Lung (tissue), 12 donors: Measurements from ENCODE around the gene SRPK3. TPM values are rescaled to one million over a fixed set of nuclear protein-coding genes. Genes with fewer than 3 reads are reported as not detected.

ENCODE experiments used
- ATAC-seq: fragments of 200-7000 bp; cut with Tn5 transposase; one replicate; pipeline ENCODE4 v1.9.1; 2020; ENCODE audit warnings: moderate number of reproducible peaks; ENCODE audit not compliant: insufficient read depth, low FRiP score
- DNase-seq, 3 donors: peaks; one replicate each; pipeline ENCODE4 v3.0.0-alpha.2; 2013 to 2017
- H3K27ac ChIP-seq, 2 donors: one replicate each; pipeline ENCODE4 v1.5.1; 2013; ENCODE audit warnings: mild to moderate bottlenecking in 2 of 2, moderate library complexity in 2 of 2, control low read depth in 1 of 2, inconsistent platforms in 1 of 2, low read depth in 1 of 2, low read length in 1 of 2
- H3K27me3 ChIP-seq, 3 donors: one replicate each; pipeline ENCODE4 v1.5.1; 2013; ENCODE audit warnings: low read length in 2 of 3; ENCODE audit not compliant: control insufficient read depth in 3 of 3, insufficient read depth in 3 of 3
- H3K36me3 ChIP-seq, 4 donors: one replicate each; pipeline ENCODE4 v1.5.1; 2013; ENCODE audit warnings: low read length in 4 of 4, mild to moderate bottlenecking in 1 of 4, moderate library complexity in 1 of 4; ENCODE audit not compliant: control insufficient read depth in 4 of 4, insufficient read depth in 4 of 4
- H3K4me1 ChIP-seq, 5 donors: one replicate each; pipeline ENCODE4 v1.5.1; 2013; ENCODE audit warnings: low read length in 5 of 5, mild to moderate bottlenecking in 2 of 5, moderate library complexity in 1 of 5; ENCODE audit not compliant: control insufficient read depth in 5 of 5, insufficient read depth in 5 of 5
- H3K4me3 ChIP-seq: one replicate; pipeline ENCODE4 v1.5.1; 2013; ENCODE audit warnings: mild to moderate bottlenecking, control low read depth, moderate library complexity
- H3K9ac ChIP-seq, 2 donors: one replicate each; pipeline ENCODE4 v1.5.1; 2013; ENCODE audit warnings: low read length in 2 of 2, control low read depth in 1 of 2; ENCODE audit not compliant: insufficient read depth in 1 of 2
- H3K9me3 ChIP-seq, 4 donors: one replicate each; pipeline ENCODE4 v1.5.1; 2013; ENCODE audit warnings: low read length in 3 of 4, mild to moderate bottlenecking in 1 of 4, moderate library complexity in 1 of 4; ENCODE audit not compliant: control insufficient read depth in 4 of 4, insufficient read depth in 3 of 4
- CTCF ChIP-seq: IDR thresholded peaks from 2 replicates; pipeline ENCODE4 v1.5.1; 2012; ENCODE audit warnings: mild to moderate bottlenecking; ENCODE audit errors: control extremely low read depth, extremely low read depth
- WGBS, 2 donors: extraction: QIAGEN DNeasy Blood & Tissue Kit; methylation state at CpG; one replicate each; pipeline ENCODE4 v1.1.7; 2013; 5-methylcytosine and 5-hydroxymethylcytosine counted together
- polyA plus RNA-seq, 2 donors: library from polyadenylated mRNA; stranded (reverse); fragments of 200-250 nt; gene quantifications; one replicate each; pipeline ENCODE4 v1.2.1, GENCODE V29; 2013
- total RNA-seq, 2 donors: library from RNA; depleted of rRNA in 1 of 2; stranded (reverse); fragments of >200 nt in 1 of 2; gene quantifications; one replicate each; pipeline ENCODE4 v1.2.1, GENCODE V29; 2014 to 2021
- donor health status: control.
- donor health status: control.
- donor health status: Bipolar disorder and iron deficiency.
- donor health status: healthy.
- donor health status: DM: yes; HTN: yes; CAD: no.

The SRPK3 gene
- total and polyA plus RNA-seq, 4 donors = 0.04 to 0.23 (median 0.15) TPM

- DNase-seq (no peak), ATAC-seq (no peak)
- TF ChIP-seq CTCF = no peak
- Histone ChIP-seq H3K4me1 (peaks cover 0 to 4% (median 0%) of the 10 kb centered on the region in 5 donors), H3K9me3 (peaks cover 0 to 2% (median 0%) of the 10 kb centered on the region in 4 donors), H3K9ac (no peak overlapping the region), H3K27me3 (no peaks in the 10 kb centered on the region), H3K27ac (no peak overlapping the region), H3K36me3 (no peaks in the 10 kb centered on the region), H3K4me3 (no peak overlapping the region)
- 74 to 82% methylated on average over 16 to 17 of the region's 17 CpGs for WGBS, 2 donors
Observed at GRCh38 chrX:153778181-153778580, 2.7 kb upstream of the SRPK3 start.

GRCh38 chrX:153778684-153779101 is 2.1 kb upstream of the SRPK3 start:
- ATAC-seq = no peak
- Histone ChIP-seq H3K27ac (no peak overlapping the region), H3K36me3 (peaks cover 0 to 2% (median 0%) of the 10 kb centered on the region in 4 donors), H3K9me3 (peaks cover 0 to 2% (median 0%) of the 10 kb centered on the region in 4 donors), H3K4me1 (peaks cover 0 to 4% (median 0%) of the 10 kb centered on the region in 5 donors), H3K4me3 (no peak overlapping the region), H3K9ac (no peak overlapping the region), H3K27me3 (no peaks in the 10 kb centered on the region)
- no peak for TF ChIP-seq CTCF
- WGBS, 2 donors = 86 to 90% methylated on average over 8 to 16 of the region's 16 CpGs
- DNase-seq = no peak

- no peak overlapping the region for H3K4me3 ChIP-seq
- no peak overlapping the region for H3K9ac ChIP-seq
- H3K36me3 ChIP-seq = peaks cover 0 to 6% (median 0%) of the 10 kb centered on the region in 4 donors
- ATAC-seq (no peak), DNase-seq (no peak)
- H3K4me1 ChIP-seq = peaks cover 0 to 4% (median 0%) of the 10 kb centered on the region in 5 donors
- H3K27ac ChIP-seq = no peak overlapping the region
- no peaks in the 10 kb centered on the region for H3K27me3 ChIP-seq
- no peak for TF ChIP-seq CTCF
- WGBS, 2 donors = 62 to 79% methylated on average over 16 to 18 of the region's 18 CpGs
- H3K9me3 ChIP-seq = peaks cover 0 to 2% (median 0%) of the 10 kb centered on the region in 4 donors
Observed at GRCh38 chrX:153779891-153780677, 757 bp upstream of the SRPK3 start.
